Body of pancreas (tissue), 4 donors: ENCODE measurements around the gene FEM1B. TPM values are rescaled to one million over a fixed set of nuclear protein-coding genes. Genes with fewer than 3 reads are reported as not detected.

Experiments used
- ATAC-seq: fragments of 150-250 bp; one replicate; pipeline ENCODE4 v1.9.1; 2016
- DNase-seq, 4 donors: peaks; one replicate each; pipeline ENCODE4 v3.0.0-alpha.2; 2019
- H3K27ac ChIP-seq, 4 donors: fragments of 200-600 bp; sonication (generic); 1 replicate in 3 of 4; 2 replicates in 1 of 4; pipeline versions ENCODE4 v1.5.1 to v1.6.1; 2016 to 2019; ENCODE audit warnings: mild to moderate bottlenecking in 1 of 4, mixed read lengths in 1 of 4, moderate library complexity in 1 of 4
- H3K27me3 ChIP-seq, 2 donors: fragments of 200-600 bp; sonication (generic); one replicate each; pipeline ENCODE4 v1.6.0; 2016; ENCODE audit warnings: mild to moderate bottlenecking in 1 of 2
- H3K36me3 ChIP-seq, 2 donors: fragments of 200-600 bp; sonication (generic); replicated peaks in 1 of 2; 2 replicates each; pipeline ENCODE4 v1.5.1; 2016; ENCODE audit warnings: low read depth in 2 of 2; ENCODE audit not compliant: insufficient read depth in 1 of 2
- H3K4me1 ChIP-seq: fragments of 200-600 bp; sonication (generic); one replicate; pipeline ENCODE4 v1.6.0; 2016
- H3K4me3 ChIP-seq, 2 donors: fragments of 200-600 bp; sonication (generic); 1 replicate in 1 of 2; 2 replicates in 1 of 2; pipeline ENCODE4 v1.5.1; 2016 to 2019
- H3K9me3 ChIP-seq, 3 donors: fragments of 200-600 bp; sonication (generic); 1 replicate in 2 of 3; 2 replicates in 1 of 3; pipeline ENCODE4 v1.5.1; 2016
- CTCF ChIP-seq, 7 experiments: fragments of 450-650 bp in 4 of 7; fragments of 200-600 bp in 3 of 7; sonication (generic) in 3 of 7; IDR thresholded peaks; one replicate each; pipeline ENCODE4 v1.5.1; 2016 to 2019; ENCODE audit warnings: antibody characterized with exemption in 7 of 7
- POLR2A ChIP-seq, 3 donors: fragments of 450-650 bp; IDR thresholded peaks; one replicate each; pipeline ENCODE4 v1.6.1; 2016; ENCODE audit warnings: antibody characterized with exemption in 3 of 3, mild to moderate bottlenecking in 2 of 3
- WGBS, 2 donors: methylation state at CpG; one replicate each; pipeline ENCODE4 v1.1.5; 2017; 5-methylcytosine and 5-hydroxymethylcytosine counted together
- intact Hi-C: fragments of 100-400 bp; cut with DNase I; formaldehyde crosslinking; loops from one replicate; pipeline ENCODE4 v1.15.1; 2023
- total RNA-seq, 2 donors: library from RNA; depleted of rRNA; stranded (reverse); fragments of >200 nt; gene quantifications; one replicate each; pipeline ENCODE4 v1.1.0, GENCODE V29; 2016

Gene FEM1B
- total RNA-seq, 2 donors from 2014 or later: 10.5 to 19.7 TPM

GRCh38 chr15:68230157-68231100 lies 47.1 kb upstream of the FEM1B start:
- DNase-seq (peak in 3 of 4 donors; percentile 28 to 34 (median 33)), ATAC-seq (no peak)
- intact Hi-C loops: no loop called here
- Histone ChIP-seq H3K27me3 (no peaks in the 10 kb centered on the region), H3K36me3 (no peaks in the 10 kb centered on the region), H3K27ac (peak overlapping the region; percentile 67 to 94 (median 86)), H3K9me3 (no peaks in the 10 kb centered on the region), H3K4me1 (peaks cover 19% of the 10 kb centered on the region), H3K4me3 (peak overlapping the region in 1 of 2 donors; percentile 88)
- 52 to 55% methylated on average over 20 of the region's 20 CpGs for WGBS, 2 donors
- TF ChIP-seq CTCF (IDR thresholded peaks at IDR 0.05): no peak

GRCh38 chr15:68231102-68231818 lies 46.3 kb upstream of the FEM1B start:
- 72 to 73% methylated on average over 8 to 9 of the region's 9 CpGs for WGBS, 2 donors
- Histone ChIP-seq H3K27me3 (no peaks in the 10 kb centered on the region), H3K9me3 (no peaks in the 10 kb centered on the region), H3K36me3 (no peaks in the 10 kb centered on the region), H3K27ac (no peak overlapping the region), H3K4me3 (no peak overlapping the region), H3K4me1 (peaks cover 19% of the 10 kb centered on the region)
- DNase-seq (no peak), ATAC-seq (no peak)
- TF ChIP-seq CTCF (IDR thresholded peaks at IDR 0.05) (no peak), POLR2A (IDR thresholded peaks at IDR 0.05) (no peak)
- intact Hi-C loops: no loop called here

- no peak for DNase-seq
- no peaks in the 10 kb centered on the region for H3K36me3 ChIP-seq
- no peak overlapping the region for H3K4me3 ChIP-seq
- H3K4me1 ChIP-seq: peaks cover 19% of the 10 kb centered on the region
- ATAC-seq: no peak
- TF ChIP-seq POLR2A (IDR thresholded peaks at IDR 0.05): no peak
- no peak for TF ChIP-seq CTCF (IDR thresholded peaks at IDR 0.05)
- intact Hi-C loops: no loop called here
- peak overlapping the region in 1 of 4 donors; percentile 42 for H3K27ac ChIP-seq
- 70 to 78% methylated on average over 6 of the region's 6 CpGs for WGBS, 2 donors
- H3K27me3 ChIP-seq: no peaks in the 10 kb centered on the region
- H3K9me3 ChIP-seq: no peaks in the 10 kb centered on the region
Observed at GRCh38 chr15:68232449-68232848, 45.1 kb upstream of the FEM1B start.

GRCh38 chr15:68232937-68233336 lies 44.6 kb upstream of the FEM1B start:
- H3K4me3 ChIP-seq: no peak overlapping the region
- no peaks in the 10 kb centered on the region for H3K36me3 ChIP-seq
- intact Hi-C loops: no loop called here
- H3K27ac ChIP-seq: peak overlapping the region in 1 of 4 donors; percentile 42
- H3K27me3 ChIP-seq: no peaks in the 10 kb centered on the region
- ATAC-seq: no peak
- H3K9me3 ChIP-seq: no peaks in the 10 kb centered on the region
- H3K4me1 ChIP-seq: peaks cover 15% of the 10 kb centered on the region
- TF ChIP-seq CTCF (IDR thresholded peaks at IDR 0.05) (no peak), POLR2A (IDR thresholded peaks at IDR 0.05) (no peak)
- WGBS, 2 donors: 78 to 85% methylated on average over 5 to 6 of the region's 6 CpGs
- peak in 1 of 4 donors; percentile 53 for DNase-seq
